Ureter (tissue), 1 donor: ENCODE results near the gene C3orf18. TPM values are rescaled to one million over a fixed set of nuclear protein-coding genes. Genes with fewer than 3 reads are reported as not detected.
"Not testable (repeated sequence)": the region's sequence is repeated elsewhere in the genome, so short reads cannot be mapped to it uniquely, and the experiment has no call there.

ENCODE experiments used
- DNase-seq: peaks from one replicate; pipeline ENCODE4 v3.0.0-alpha.2; 2020; ENCODE audit warnings: low spot score
- total RNA-seq: library from RNA; stranded (reverse); gene quantifications from one replicate; pipeline ENCODE4 v1.2.4, GENCODE V29; 2023
- donor health status: DM: yes; HTN: yes; CAD: no.

The C3orf18 gene
- total RNA-seq, 1 donor from 2014 or later = 8.0 TPM

DNA sequence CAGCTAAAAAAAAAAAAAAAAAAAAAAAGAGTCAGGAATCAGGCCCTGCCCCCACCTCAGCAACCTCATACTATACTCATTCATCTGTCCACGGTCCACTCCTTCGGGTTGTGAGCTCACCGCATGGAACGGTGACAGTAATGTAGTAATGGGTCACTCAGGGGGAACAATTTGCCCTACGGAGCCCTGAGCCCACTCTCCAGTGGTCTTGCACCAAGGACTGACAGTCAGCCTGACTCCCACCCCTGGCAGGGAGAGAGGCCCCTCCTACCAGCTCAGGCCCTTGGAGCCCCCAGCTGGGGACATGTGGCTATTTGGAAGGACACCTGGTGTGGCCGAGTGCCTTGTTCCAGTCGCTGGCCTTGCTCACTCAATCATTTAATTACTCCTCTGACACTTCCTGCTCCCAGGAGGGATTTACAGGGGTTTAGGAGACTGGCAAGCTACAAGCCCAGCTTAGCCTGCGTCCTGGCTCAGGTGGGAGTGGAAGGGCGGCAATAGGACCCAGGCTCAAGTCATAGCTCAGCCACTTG, 44.2 kb downstream of the C3orf18 start:
- no peak for DNase-seq

DNA sequence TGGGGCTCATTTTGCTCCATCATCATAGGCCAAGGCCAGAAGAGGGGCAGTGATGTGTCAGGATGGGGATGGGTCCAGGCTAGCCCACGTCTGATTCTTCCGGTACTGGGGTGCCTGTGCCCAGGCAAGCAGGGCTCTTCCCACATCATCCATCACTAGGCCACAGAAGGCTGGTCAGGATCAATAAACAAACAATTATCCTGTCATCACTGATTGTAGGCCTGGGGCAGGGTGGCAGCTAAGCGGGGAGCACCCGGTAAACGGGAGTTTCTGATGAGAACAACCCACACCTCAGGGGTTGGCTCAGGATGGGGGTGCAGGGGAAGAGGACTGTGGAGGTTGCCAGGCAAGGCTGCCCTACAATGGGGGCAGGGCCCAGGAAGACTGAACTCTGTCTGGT, 46.0 kb downstream of the C3orf18 start:
- DNase-seq = no peak

DNA sequence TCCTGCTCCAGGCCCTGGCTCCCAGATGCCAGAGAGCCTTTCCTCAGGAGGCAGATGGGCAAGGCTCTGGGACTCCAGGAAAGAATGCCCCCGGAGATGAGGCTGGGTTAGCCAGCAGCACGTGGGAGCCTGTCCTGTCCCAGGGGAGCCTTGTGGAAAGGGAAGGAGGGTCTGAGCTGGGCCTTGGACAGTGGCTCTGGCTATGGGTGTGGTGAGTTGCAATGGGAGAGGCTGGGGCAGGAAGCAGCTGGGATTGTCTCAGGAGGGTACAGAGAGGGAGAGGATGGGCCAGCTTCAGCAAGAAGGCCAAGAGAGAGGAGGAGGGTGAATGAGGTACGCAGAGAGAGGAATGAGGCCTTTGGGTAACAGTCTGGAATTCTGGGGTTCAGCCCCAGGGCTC, 46.7 kb downstream of the C3orf18 start:
- DNase-seq = no peak

DNA sequence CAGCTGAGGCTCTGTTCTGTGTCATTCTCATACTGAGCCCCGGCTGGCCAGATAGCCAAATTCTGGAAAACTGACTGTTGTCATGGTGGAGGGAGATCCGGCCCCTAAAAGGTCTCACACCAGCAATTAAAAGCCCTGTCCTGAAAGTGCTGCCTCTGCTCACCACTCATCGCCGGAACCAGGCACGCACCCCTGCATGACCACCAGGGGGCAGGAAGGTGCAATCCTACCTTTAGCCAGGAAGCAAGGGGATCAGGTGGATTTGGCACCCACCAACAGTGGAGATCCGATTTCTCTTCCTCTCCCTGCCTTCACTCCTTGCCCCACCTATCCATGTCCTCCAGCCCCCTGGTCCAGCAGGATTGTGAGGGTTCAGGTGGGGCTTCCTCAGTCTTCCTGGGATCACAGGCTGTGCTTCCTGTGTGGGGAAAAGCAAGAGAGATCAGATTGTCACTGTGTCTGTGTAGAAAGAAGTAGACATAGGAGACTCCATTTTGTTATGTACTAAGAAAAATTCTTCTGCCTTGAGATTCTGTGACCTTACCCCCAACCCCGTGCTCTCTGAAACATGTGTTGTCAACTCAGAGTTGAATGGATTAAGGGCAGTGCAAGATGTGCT, 48.0 kb downstream of the C3orf18 start:
- DNase-seq = peak; percentile 71

DNA sequence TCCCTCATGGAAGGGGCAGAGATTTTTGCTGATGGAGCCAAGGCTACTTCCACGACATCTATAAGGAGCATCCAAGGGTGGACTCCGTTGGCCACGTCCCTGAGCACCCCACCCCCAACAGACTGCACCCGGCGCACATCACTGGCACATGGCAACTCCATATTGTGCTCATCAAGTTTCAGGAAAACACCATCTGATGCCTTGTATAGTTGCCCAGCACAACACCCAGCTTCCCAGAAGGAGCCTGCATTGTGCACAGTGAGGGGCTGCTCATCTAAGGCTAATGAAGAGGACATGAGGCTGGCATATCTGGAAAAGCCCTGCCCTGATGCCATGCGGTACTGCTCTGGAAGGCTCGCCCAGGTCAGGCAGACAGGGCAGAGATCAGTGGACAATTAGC, 49.1 kb downstream of the C3orf18 start:
- DNase-seq = no peak

DNA sequence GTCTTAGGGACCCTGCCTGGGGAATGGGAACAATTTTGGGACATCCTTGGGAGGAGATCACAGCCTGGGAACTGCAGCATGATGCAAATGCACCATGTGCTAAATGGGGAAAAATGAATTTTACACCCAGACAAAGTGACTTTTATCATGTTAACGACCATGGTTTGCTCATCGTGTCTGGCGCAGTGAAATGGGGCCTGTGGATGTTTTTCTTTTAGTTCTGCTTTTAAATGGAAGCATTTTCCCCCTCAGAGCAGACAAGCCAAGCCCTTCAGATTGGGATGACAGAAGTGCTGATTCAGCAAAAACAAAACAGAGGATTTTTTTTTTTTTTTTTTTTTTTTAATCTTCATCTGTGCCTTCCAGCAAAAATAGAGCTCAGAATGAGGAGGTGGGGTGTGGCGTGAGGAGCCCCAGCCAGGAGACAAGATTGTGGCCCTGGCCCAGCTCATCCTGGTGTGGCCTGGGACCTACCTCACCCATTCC, 49.8 kb downstream of the C3orf18 start:
- DNase-seq = no peak

DNA sequence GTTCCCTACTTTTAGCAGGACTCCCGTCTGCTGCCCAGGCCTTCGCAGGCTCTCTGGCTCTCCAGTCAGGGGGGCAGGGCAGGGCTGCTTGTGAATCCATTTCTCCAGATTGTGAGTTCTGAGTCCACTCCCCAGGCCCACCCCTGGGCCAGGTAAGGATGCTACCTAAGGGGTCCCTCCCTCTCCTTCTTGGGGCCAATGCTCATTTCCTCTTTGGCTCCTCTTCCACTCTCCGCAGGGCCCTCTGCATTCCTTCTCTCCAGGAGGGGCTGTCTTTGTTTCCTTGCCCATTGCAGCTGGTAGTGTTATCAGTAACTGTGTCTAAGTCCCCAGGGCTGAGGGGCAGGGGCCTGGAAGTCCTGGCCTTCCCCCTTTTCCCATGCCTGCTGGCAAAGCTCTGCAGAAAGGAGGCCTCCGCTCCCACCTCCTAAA, 51.1 kb downstream of the C3orf18 start:
- no peak for DNase-seq

DNA sequence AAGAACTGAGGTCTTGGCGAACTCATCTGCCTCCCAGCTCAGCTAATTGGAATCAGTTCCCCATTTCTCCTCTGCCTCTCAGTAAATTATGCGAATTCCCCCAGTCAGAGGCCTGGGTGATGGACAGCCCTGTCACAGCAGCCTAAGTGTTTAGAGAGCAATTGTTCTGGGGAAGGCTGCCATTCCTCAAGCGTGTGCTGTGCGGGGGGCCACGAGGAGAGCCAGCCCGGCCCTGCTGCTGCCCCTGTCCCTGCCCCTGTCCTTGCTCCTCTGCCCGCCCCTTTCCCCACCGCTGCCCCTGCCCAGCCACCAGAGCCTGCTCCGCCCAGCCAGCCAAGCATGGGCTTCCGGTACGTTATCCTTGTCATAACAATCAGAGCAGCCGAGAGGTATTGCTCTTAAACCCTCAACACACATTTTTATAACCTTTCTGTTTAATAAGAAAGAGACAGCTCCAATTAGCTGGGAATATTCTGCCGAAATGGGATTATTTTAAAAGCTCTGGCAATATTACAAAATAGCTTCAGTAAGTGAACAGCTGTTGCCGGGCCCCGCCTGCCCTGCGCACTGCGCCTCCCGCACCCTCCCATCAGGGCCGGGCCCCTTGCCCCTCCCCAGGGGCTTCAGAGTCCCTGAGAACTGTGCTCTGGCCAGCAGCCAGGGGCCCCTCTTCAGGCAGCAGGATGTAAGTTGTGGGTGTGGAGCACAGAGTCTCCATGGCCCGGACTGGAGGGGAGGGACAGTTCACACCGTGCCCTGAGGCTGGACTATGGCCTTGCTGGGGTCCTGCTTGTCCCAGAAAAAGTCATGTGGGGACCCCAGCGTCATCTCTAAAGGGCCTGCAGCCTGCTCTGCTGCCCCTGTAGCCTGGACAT, 51.7 kb downstream of the C3orf18 start:
- DNase-seq = no peak

DNA sequence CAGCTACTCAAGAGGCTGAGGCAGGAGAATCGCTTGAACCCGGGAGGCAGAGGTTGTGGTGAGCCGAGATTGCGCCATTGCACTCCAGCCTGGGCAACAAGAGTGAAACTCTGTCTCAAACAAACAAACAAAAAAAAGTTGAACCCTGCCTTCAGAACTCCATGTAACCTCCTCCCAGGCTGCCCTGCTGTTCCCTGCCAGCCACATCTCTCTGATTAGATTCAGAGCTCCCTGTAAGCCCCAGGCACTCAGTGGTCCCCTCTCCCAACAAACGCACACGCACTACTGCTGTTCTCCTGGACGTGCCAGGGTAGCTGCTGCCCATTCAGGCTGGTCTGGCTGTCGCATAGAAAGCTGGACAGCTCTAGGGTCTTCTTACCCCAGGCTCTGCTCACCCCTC, 54.6 kb downstream of the C3orf18 start:
- not testable (repeated sequence) for DNase-seq

DNA sequence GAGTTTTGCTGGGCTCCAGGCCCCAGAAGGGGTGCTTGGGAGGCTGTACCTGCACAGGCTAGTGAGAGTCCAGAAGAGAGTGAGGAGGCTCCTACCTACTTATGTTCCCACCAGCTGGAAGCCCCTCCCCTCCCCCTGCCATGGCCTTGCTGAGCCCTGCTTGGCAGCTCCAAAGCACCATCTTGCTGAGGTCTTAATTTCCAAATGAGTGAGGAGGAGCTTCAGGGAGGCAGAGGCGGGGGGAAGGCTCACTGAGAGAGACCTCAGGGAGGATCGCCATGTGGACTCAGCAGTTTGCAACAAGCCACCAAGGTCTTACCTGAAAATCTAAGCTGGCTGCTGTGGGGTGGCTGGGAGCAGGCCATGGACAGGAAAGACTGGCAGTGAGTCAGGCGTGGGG, 55.4 kb downstream of the C3orf18 start:
- no peak for DNase-seq

DNA sequence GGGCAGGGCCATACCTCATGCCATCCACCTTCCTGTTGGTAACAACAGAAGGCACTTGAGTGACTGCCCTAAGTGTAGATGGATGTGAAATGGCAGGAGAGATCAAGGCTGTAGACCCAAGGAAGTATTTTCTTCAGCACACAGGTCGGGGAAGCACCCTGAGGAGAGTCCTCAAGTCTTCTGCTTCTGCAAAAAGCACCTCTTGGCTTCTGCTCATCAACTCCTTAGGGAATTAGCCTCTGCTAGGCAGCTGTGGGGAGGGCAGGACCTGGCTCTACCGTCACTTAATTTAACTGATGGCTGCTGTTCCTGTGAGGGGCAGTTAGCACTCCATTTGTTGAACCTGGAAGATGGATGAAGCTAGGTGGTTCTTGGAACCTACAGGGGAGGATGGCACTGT, 57.2 kb downstream of the C3orf18 start:
- DNase-seq = no peak

DNA sequence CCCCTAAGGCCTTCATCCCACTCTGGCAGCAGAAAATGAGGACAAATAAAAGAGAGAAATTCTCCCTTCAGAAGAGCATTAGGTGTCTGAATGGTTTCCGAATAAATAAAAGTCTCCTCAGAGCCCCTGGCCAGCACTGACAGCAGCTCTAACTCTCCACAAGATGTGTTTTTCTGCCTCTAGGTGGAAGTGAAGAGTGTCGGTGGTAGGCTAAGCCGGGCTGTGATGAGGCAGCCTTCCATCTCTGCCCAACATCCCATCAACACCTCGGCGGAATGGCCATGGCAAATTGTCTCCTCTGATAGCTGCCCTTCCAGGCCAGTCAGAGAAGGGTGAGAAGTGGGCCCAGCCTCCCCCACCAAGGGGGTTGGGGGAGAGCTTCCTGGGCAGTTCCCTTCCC, 57.8 kb downstream of the C3orf18 start:
- no peak for DNase-seq

DNA sequence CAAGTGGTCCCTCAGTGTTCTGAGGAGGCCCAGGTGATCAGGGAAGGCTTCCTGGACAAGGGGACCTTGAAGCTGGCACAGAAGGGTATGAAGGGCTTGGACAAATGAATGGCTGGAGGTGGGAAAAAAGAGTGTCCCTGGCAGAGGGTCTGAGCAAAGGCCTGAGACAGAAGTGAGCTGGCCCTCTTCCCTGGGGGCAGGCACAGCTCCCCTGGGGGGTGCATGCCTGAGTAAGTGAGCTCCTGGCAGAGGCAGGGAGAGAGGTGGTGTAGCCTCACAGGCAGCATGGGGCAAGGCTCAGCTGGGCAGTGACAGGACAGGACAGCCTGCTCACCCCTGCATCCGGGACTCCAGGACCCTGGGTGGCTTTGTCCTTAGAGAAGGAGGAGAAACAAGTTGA, 58.7 kb downstream of the C3orf18 start:
- no peak for DNase-seq

Other genes starting within 250 kb of the C3orf18 start
- gene HYAL2, start 245.0 kb downstream of the C3orf18 start, total RNA-seq = 87.9 TPM
- gene TUSC2, start 239.5 kb downstream of the C3orf18 start, total RNA-seq = 24.7 TPM
- 21.2 TPM for gene RASSF1, start 226.9 kb downstream of the C3orf18 start, total RNA-seq
- 0.26 TPM for gene ZMYND10, start 222.0 kb downstream of the C3orf18 start, total RNA-seq
- 20.5 TPM for gene NPRL2, start 217.0 kb downstream of the C3orf18 start, total RNA-seq
- 27.5 TPM for gene CYB561D2, start 216.9 kb downstream of the C3orf18 start, total RNA-seq
- gene TMEM115, start 208.2 kb downstream of the C3orf18 start, total RNA-seq = 30.4 TPM
- gene CACNA2D2, start 64.1 kb downstream of the C3orf18 start, total RNA-seq = 2.6 TPM
- gene HEMK1, start 1.8 kb upstream of the C3orf18 start, total RNA-seq = 34.4 TPM
- 15.0 TPM for gene CISH, start 44.0 kb upstream of the C3orf18 start, total RNA-seq
- gene MAPKAPK3, start 49.4 kb upstream of the C3orf18 start, total RNA-seq = 34.8 TPM
- gene DOCK3, start 107.2 kb upstream of the C3orf18 start, total RNA-seq = 6.0 TPM